HG03575 (cell line): ENCODE data around the gene PTPRF.
"Not testable (repeated sequence)": the region's sequence is repeated elsewhere in the genome, so short reads cannot be mapped to it uniquely, and the experiment has no call there.

ENCODE experiments used
- ATAC-seq: cut with Tn5 transposase; IDR thresholded peaks from one replicate; pipeline ENCODE4 v1.9.1; 2021; ENCODE audit not compliant: unreplicated experiment, insufficient number of reproducible peaks, low FRiP score; ENCODE audit errors: extremely low read depth

Gene PTPRF

GRCh38 chr1:43548285-43549271 lies 17.9 kb downstream of the PTPRF start:
- no peak for ATAC-seq

- not testable (repeated sequence) for ATAC-seq
Measured at GRCh38 chr1:43549394-43549793, 18.7 kb downstream of the PTPRF start.

- ATAC-seq: no peak
Measured at GRCh38 chr1:43549921-43550597, 19.4 kb downstream of the PTPRF start.

GRCh38 chr1:43550598-43551246 lies 20.0 kb downstream of the PTPRF start:
- no peak for ATAC-seq

GRCh38 chr1:43551396-43551888 lies 20.8 kb downstream of the PTPRF start:
- ATAC-seq: no peak

GRCh38 chr1:43552059-43552742 lies 21.5 kb downstream of the PTPRF start:
- ATAC-seq: no peak

- no peak for ATAC-seq
Measured at GRCh38 chr1:43552813-43553212, 22.1 kb downstream of the PTPRF start.

GRCh38 chr1:43554444-43554992 lies 23.8 kb downstream of the PTPRF start:
- ATAC-seq: no peak

GRCh38 chr1:43556782-43557181 lies 26.1 kb downstream of the PTPRF start:
- ATAC-seq: no peak

GRCh38 chr1:43557744-43558245 lies 27.1 kb downstream of the PTPRF start:
- no peak for ATAC-seq

GRCh38 chr1:43558346-43558841 lies 27.7 kb downstream of the PTPRF start:
- no peak for ATAC-seq

GRCh38 chr1:43559714-43560113 lies 29.0 kb downstream of the PTPRF start:
- no peak for ATAC-seq

GRCh38 chr1:43560286-43560685 lies 29.6 kb downstream of the PTPRF start:
- no peak for ATAC-seq

GRCh38 chr1:43563876-43564539 lies 33.3 kb downstream of the PTPRF start:
- ATAC-seq: no peak

GRCh38 chr1:43564551-43565348 lies 34.1 kb downstream of the PTPRF start:
- no peak for ATAC-seq

GRCh38 chr1:43565600-43566360 lies 35.1 kb downstream of the PTPRF start:
- no peak for ATAC-seq
